NK-92 (cell line): ENCODE measurements around the gene CCDC82.

Experiments
- DNase-seq: peaks from one replicate; lab custom pipeline; 2025; ENCODE audit not compliant: unreplicated experiment; lab: John Stamatoyannopoulos, UW

Gene CCDC82

GRCh38 chr11:96309016-96309642, 80.6 kb downstream of the CCDC82 start:
- DNase-seq: no peak

- DNase-seq: no peak
Measured at GRCh38 chr11:96307776-96308140, 82.0 kb downstream of the CCDC82 start.

GRCh38 chr11:96306933-96307775, 82.6 kb downstream of the CCDC82 start:
- no peak for DNase-seq

GRCh38 chr11:96306600-96306932, 83.1 kb downstream of the CCDC82 start:
- no peak for DNase-seq

- no peak for DNase-seq
Measured at GRCh38 chr11:96306071-96306470, 83.6 kb downstream of the CCDC82 start.

GRCh38 chr11:96303980-96304379, 85.7 kb downstream of the CCDC82 start:
- DNase-seq: no peak

GRCh38 chr11:96303064-96303463, 86.6 kb downstream of the CCDC82 start:
- DNase-seq: no peak
